GM23248 (cell line): ENCODE results near the gene TIGD2.

Experiments used
- EZH2 ChIP-seq: fragments of 200-600 bp; sonication (generic); IDR thresholded peaks from 2 replicates; pipeline ENCODE4 v1.6.1; 2018; ENCODE audit warnings: antibody characterized with exemption, mild to moderate bottlenecking; ENCODE audit not compliant: insufficient read depth, poor library complexity, severe bottlenecking
- EZH2phosphoT487 ChIP-seq: fragments of 200-600 bp; sonication (generic); IDR thresholded peaks from 2 replicates; pipeline ENCODE4 v1.6.1; 2018; ENCODE audit warnings: antibody characterized with exemption, moderate library complexity, mild to moderate bottlenecking, low read depth; ENCODE audit not compliant: insufficient read depth

DNA sequence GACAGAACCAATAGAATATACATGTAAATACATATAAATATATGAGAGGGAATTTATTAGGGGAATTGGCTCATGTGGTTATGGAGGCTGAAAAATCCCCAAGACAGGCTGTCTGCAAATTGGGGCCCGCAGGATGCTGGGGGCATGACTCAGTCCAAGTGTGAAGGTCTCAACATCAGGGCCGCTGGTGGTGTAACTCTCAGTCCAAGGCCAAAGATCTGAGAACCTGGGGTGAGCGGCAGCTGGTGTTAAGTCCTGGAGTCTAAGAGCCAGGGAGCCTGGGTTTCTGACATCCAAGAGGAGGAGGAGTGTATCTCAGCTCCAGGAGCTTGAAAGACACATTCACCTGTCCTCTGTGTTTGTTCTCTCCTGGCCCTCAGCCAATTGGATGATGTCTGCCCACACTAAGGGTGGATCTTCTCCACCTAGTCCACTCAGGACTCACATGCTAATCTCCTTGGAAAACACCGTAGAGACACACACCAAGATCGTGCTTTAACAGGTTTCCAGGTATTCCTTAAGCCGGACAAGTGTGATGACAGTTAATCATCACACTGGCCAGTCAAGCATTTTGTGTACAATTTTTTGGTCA lies 28.9 kb downstream of the TIGD2 start:
- TF ChIP-seq EZH2, result no peak
- TF ChIP-seq EZH2phosphoT487, result no peak
